Esophagus muscularis mucosa (tissue), 4 donors: ENCODE measurements around the gene RALGDS.

ENCODE experiments used
- CTCF ChIP-seq, 3 experiments: fragments of 200-600 bp in 2 of 3; fragments of 450-650 bp in 1 of 3; sonication (generic) in 2 of 3; IDR thresholded peaks; one replicate each; pipeline ENCODE4 v1.5.1; 2017 to 2019; ENCODE audit warnings: antibody characterized with exemption in 3 of 3, mild to moderate bottlenecking in 2 of 3, moderate library complexity in 1 of 3
- EP300 ChIP-seq: sonication (generic); formaldehyde crosslinking; IDR thresholded peaks from one replicate; pipeline ENCODE4 v1.6.1; 2017; ENCODE audit warnings: antibody characterized with exemption
- POLR2A ChIP-seq: fragments of 450-650 bp; IDR thresholded peaks from one replicate; pipeline ENCODE4 v1.6.1; 2017; ENCODE audit warnings: antibody characterized with exemption, moderate library complexity, mild to moderate bottlenecking, low read depth
- POLR2AphosphoS5 ChIP-seq, 2 donors: sonication (generic); formaldehyde crosslinking; IDR thresholded peaks; one replicate each; pipeline ENCODE4 v1.6.1; 2017; ENCODE audit warnings: antibody characterized with exemption in 2 of 2

GRCh38 chr9:133112663-133113026 is 8.4 kb downstream of the RALGDS start:
- TF ChIP-seq CTCF (IDR thresholded peaks at IDR 0.05) (no peak), EP300 (no peak), POLR2A (no peak), POLR2AphosphoS5 (IDR thresholded peaks at IDR 0.05) (peak in 1 of 2 donors; percentile 27)
